ENCODE results near the gene PAM.
"Not testable (repeated sequence)": the region's sequence is repeated elsewhere in the genome, so short reads cannot be mapped to it uniquely, and the experiment has no call there.

PAM gene

DNA sequence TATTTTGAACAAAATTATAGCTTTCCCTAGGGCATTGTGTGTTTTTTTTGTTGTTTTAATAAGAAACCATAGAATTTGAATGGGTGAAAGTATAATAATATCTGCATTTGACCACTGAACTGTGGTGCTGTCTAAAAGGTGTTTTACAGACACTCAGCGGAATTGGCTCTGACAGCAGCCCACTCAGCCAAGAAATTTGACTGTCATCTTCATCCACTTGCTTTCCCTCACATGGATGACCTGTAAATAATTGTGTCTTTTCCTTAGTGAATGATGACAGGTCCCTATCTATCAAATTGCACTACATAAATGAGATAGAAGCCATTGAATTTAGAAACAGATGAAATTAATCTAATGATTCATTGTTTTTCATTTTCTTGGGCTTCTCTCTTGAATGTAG lies 150.0 kb downstream of the PAM start:
- DNase-seq (ENCODE audit: low read depth) = no peak
- H3K4me3 ChIP-seq (ENCODE audit: low read length) = no peak overlapping the region
- TF ChIP-seq, protein P1, sequence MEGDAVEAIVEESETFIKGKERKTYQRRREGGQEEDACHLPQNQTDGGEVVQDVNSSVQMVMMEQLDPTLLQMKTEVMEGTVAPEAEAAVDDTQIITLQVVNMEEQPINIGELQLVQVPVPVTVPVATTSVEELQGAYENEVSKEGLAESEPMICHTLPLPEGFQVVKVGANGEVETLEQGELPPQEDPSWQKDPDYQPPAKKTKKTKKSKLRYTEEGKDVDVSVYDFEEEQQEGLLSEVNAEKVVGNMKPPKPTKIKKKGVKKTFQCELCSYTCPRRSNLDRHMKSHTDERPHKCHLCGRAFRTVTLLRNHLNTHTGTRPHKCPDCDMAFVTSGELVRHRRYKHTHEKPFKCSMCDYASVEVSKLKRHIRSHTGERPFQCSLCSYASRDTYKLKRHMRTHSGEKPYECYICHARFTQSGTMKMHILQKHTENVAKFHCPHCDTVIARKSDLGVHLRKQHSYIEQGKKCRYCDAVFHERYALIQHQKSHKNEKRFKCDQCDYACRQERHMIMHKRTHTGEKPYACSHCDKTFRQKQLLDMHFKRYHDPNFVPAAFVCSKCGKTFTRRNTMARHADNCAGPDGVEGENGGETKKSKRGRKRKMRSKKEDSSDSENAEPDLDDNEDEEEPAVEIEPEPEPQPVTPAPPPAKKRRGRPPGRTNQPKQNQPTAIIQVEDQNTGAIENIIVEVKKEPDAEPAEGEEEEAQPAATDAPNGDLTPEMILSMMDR (IDR thresholded peaks at IDR 0.05; ENCODE audit: insufficient read depth, low read depth, low read length, missing control alignments) = no peak

GRCh38 chr5:102907099-102907498 lies 152.0 kb downstream of the PAM start:
- not testable (repeated sequence) for DNase-seq (ENCODE audit: low read depth); H3K4me3 ChIP-seq (ENCODE audit: low read length)

GRCh38 chr5:102910240-102911226 lies 155.4 kb downstream of the PAM start:
- TF ChIP-seq, protein P1 (IDR thresholded peaks at IDR 0.05; ENCODE audit: insufficient read depth, low read depth, low read length, missing control alignments) = no peak
- no peak overlapping the region for H3K4me3 ChIP-seq (ENCODE audit: low read length)
- peak; percentile 85 for DNase-seq (ENCODE audit: low read depth)

DNA sequence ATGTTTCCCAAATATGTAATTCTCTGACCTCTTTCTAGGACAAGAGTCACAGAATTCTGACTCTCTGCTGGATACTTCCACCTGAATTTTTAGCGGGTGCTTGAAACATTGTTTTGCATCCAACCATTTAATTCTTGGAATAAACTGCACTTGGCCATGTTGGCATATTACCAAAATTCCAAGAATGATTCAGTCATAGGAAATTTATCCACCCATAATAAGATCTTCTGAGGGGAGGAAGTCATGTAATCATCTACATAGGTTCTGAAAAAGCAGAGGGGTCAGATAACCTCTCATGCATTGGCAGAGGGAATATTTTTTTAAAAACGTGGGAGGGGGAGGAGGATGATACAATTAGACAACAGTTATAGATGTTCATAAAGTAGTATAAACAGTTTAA lies 156.9 kb downstream of the PAM start:
- TF ChIP-seq, protein P1 (IDR thresholded peaks at IDR 0.05; ENCODE audit: insufficient read depth, low read depth, low read length, missing control alignments) = no peak
- H3K4me3 ChIP-seq (ENCODE audit: low read length) = no peak overlapping the region
- peak; percentile 61 for DNase-seq (ENCODE audit: low read depth)

- TF ChIP-seq, protein P1 (IDR thresholded peaks at IDR 0.05; ENCODE audit: insufficient read depth, low read depth, low read length, missing control alignments) = no peak
- DNase-seq (ENCODE audit: low read depth) = peak; percentile 9
- H3K4me3 ChIP-seq (ENCODE audit: low read length) = no peak overlapping the region
Measured at GRCh38 chr5:102916109-102916508, 161.0 kb downstream of the PAM start.

GRCh38 chr5:102918986-102919610 lies 164.0 kb downstream of the PAM start:
- TF ChIP-seq, protein P1 (IDR thresholded peaks at IDR 0.05; ENCODE audit: insufficient read depth, low read depth, low read length, missing control alignments) = no peak
- no peak overlapping the region for H3K4me3 ChIP-seq (ENCODE audit: low read length)
- DNase-seq (ENCODE audit: low read depth) = no peak

DNA sequence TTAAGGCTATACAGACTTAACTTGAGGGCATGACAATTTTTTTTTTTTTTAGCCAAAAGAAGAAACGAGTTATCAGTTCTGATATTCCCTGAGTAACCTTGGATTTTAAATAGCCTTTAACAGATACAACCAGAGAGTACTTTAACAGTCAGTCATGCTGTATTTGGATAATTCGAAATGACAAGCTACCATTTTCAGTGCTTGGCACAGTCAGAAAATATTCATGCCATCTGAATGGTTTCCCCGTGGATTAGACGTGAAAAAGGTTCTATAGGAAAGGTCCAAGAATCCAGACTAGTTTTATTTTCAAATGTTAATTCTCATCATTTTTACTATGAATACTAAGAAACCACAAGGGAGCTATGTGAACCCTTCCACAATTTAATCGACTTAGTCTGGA lies 165.7 kb downstream of the PAM start:
- DNase-seq (ENCODE audit: low read depth) = no peak
- TF ChIP-seq, protein P1 (IDR thresholded peaks at IDR 0.05; ENCODE audit: insufficient read depth, low read depth, low read length, missing control alignments) = no peak
- H3K4me3 ChIP-seq (ENCODE audit: low read length) = no peak overlapping the region
